Astrocyte of the cerebellum (primary cell): Measurements from ENCODE around the gene KDR.
A peak's percentile ranks its signal among the peaks of the same experiment; 100 is the strongest.

ENCODE experiments used
- DNase-seq: peaks from one replicate; pipeline ENCODE4 v3.0.0-alpha.2; 2011; ENCODE audit warnings: low read depth
- H3K4me3 ChIP-seq: 2 replicates; pipeline ENCODE4 v1.5.1; 2011; ENCODE audit warnings: mild to moderate bottlenecking, low read depth, low read length, moderate library complexity
- CTCF ChIP-seq: IDR thresholded peaks from 2 replicates; pipeline ENCODE4 v1.5.1; 2012; ENCODE audit warnings: low read length, low read depth, moderate library complexity, mild to moderate bottlenecking; ENCODE audit errors: missing control alignments
- in situ Hi-C: cut with HindIII; loops from 2 replicates; pipeline ENCODE4 v1.10.0; 2017; ENCODE audit warnings: low sequenced_read_pairs

Gene KDR

GRCh38 chr4:55161739-55162138 is 36.3 kb upstream of the KDR start:
- no peak overlapping the region for H3K4me3 ChIP-seq
- in situ Hi-C loops = no loop called here
- no peak for TF ChIP-seq CTCF
- no peak for DNase-seq

- in situ Hi-C loops = no loop called here
- TF ChIP-seq CTCF = no peak
- no peak overlapping the region for H3K4me3 ChIP-seq
- no peak for DNase-seq
Observed at GRCh38 chr4:55159851-55160250, 34.5 kb upstream of the KDR start.

- no peak overlapping the region for H3K4me3 ChIP-seq
- no peak for DNase-seq
- no peak for TF ChIP-seq CTCF
- in situ Hi-C loops = no loop called here
Observed at GRCh38 chr4:55158957-55159356, 33.6 kb upstream of the KDR start.

- H3K4me3 ChIP-seq = peak overlapping the region; percentile 28
- no peak for DNase-seq
- in situ Hi-C loops = no loop called here
- no peak for TF ChIP-seq CTCF
Observed at GRCh38 chr4:55157559-55158277, 32.3 kb upstream of the KDR start.

GRCh38 chr4:55154933-55155332 is 29.5 kb upstream of the KDR start:
- DNase-seq = no peak
- in situ Hi-C loops = no loop called here
- no peak for TF ChIP-seq CTCF
- H3K4me3 ChIP-seq = no peak overlapping the region

GRCh38 chr4:55154290-55154880 is 29.0 kb upstream of the KDR start:
- in situ Hi-C loops = no loop called here
- H3K4me3 ChIP-seq = no peak overlapping the region
- TF ChIP-seq CTCF = no peak
- DNase-seq = no peak
